Endometrium (tissue), 2 donors: ENCODE measurements around the gene ALG9.

ENCODE experiments used
- FAIRE-seq: peaks from 2 replicates; lab custom pipeline; 2012; peaks lifted over from hg19 to GRCh38; lab: Jason Lieb, UNC
- donor health status: control.
- donor health status: control.

Gene ALG9

DNA sequence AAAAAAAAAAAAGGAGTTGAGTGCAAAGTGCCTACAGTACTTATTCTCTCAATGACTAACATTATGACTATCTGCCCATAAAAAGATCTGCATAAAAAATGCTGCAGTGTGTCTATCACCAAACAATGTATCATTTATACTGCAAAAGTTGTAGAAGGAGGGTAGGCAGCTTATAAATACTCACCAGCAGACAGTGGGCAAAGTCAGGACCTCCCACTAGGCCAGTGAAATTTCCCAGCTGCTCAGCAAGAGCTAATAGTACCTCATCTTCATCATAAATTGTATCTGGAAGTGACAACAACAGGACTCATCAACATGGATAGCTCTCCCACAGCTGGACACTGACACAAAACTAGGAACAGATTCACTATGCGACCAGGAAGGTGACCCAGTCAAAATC is 106.8 kb downstream of the ALG9 start:
- no peak for FAIRE-seq

- FAIRE-seq: no peak
Measured at GRCh38 chr11:111762981-111763643, 108.3 kb downstream of the ALG9 start.

- no peak for FAIRE-seq
Measured at GRCh38 chr11:111762526-111762925, 108.9 kb downstream of the ALG9 start.

GRCh38 chr11:111761036-111761435 is 110.3 kb downstream of the ALG9 start:
- no peak for FAIRE-seq

DNA sequence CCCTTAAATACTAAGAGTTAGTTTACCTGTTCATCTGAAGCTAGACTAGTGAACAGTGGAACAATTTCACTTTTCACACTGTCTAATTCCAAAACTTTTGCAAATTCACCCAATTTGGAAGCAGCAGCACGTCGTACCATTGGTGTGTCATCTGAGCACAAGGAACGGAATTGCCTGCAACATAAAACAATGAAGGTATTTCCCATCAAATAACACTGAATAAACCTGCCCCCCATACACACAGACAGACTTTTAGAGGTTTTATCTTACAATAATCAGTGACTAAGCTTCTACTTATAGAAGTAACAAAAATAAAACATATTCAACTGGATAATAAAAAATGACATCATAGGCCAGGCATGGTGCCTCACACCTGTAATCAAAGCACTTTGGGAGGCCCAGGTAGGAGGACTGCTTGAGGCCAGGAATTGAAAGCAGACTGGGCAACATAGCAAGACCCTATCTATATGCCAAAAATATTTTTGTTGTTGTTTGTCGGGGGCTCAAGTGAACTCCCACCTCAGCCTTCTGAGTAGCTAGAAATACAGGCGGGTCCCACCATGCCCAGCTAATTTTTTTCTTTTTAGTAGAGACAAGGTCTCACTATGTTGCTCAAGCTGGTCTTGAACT is 111.5 kb downstream of the ALG9 start:
- no peak for FAIRE-seq

DNA sequence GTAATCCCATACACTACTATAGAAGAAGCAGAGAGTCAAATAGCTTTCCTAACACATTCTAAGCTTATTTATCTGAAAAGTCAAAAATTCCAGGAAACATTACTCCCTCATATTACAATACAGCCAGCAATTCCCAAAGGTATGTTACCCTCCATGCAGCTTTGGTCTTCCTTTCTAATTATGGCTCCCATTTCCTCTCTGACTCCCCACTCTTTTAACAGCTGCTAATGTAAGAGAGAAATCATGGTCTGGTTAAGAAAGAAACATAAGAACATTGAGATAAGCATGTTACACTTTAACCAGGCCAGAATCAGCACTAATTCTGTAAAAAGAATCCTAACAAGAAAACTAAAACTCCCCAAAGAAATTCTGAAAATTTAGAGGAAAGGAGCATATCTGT is 112.0 kb downstream of the ALG9 start:
- no peak for FAIRE-seq

DNA sequence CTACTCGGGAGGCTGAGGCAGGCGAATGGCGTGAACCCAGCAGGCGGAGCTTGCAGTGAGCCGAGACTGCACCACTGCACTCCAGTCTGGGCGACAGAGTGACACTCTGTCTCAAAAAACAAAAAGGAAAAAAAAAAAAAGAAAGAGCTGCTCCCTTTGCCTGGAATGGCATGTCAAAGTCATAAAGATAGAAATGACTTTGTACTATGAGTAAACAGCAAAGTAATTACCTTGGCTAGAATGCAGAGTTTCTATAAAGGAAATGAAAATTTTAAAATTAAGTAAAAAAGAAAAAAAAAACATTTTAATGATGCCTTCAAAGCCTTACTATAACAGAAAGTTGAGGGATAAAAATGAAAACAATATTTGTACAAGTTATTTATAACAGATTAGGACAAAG is 115.3 kb downstream of the ALG9 start:
- FAIRE-seq: no peak

DNA sequence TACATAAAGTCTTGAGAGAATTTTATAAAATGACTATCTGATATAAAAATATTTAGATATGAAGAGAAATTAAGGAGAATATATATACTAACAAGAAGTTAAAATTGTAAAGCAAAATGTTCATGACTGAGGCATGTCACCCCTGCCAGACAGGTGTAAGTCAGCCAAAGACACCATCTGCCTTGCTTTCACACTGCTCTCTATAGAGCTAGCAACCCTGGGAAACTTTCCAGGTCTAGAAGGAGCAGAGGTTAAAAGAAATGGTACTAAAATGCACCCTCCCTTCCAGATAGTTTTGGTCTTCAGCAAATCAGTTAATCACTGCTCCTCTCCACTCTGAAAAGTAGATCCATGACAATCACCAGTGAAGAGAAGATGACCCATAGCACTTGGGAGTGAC is 121.7 kb downstream of the ALG9 start:
- no peak for FAIRE-seq

- FAIRE-seq: no peak
Measured at GRCh38 chr11:111748035-111748804, 123.2 kb downstream of the ALG9 start.

DNA sequence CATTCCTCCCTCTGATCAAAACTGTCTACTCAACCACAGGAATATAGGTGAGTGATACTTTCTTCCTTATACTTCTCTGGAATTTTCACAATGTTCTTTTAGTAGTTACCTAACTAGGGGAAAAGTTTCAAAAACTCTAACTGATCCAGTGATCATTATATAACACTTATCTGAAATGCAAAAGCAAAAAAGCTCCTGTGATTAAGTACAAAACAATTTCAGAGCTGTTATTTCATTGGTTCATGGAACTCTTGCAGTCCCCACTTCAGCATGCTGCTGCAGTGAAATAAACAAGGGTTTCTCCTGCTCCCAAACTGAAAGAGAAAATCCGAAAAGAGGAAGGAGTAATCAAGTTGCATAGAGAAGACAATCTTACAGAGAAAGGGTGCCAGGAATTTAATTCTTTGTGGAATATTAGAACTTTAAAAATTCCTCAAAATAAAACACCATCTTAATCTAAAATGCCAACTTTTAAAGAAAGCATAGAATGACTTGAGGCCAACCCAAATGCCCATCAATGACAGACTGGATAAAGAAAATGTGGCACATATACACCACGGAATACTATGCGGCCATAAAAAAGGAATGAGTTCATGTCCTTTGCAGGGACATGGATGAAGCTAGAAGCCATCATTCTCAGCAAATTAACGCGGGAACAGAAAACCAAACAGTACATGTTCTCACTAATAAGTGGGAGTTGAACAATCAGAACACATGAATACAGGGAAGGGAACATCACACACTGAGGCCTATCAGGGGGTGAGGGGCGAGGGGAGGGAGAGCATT is 125.5 kb downstream of the ALG9 start:
- no peak for FAIRE-seq

DNA sequence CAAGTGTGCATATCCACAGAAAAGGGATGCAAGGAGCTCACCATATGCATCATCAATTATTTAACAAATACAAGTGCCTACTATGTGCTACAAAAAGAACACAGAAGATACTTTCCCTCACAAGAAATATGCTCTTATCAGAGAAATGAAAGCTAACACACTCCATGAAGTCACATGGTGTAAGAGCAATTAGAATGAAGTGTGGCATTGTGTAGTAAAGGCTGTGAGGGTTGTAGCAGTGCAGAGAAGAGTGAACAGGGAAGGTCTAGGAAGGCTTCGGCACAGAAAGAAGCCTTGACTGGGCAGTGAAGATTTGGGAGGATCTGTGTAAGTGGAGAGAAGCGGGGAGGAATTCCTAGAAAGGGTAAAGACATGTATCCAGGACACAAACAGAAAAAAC is 127.7 kb downstream of the ALG9 start:
- no peak for FAIRE-seq

GRCh38 chr11:111741751-111742150 is 129.6 kb downstream of the ALG9 start:
- FAIRE-seq: no peak

- no peak for FAIRE-seq
Measured at GRCh38 chr11:111739299-111739698, 132.1 kb downstream of the ALG9 start.

DNA sequence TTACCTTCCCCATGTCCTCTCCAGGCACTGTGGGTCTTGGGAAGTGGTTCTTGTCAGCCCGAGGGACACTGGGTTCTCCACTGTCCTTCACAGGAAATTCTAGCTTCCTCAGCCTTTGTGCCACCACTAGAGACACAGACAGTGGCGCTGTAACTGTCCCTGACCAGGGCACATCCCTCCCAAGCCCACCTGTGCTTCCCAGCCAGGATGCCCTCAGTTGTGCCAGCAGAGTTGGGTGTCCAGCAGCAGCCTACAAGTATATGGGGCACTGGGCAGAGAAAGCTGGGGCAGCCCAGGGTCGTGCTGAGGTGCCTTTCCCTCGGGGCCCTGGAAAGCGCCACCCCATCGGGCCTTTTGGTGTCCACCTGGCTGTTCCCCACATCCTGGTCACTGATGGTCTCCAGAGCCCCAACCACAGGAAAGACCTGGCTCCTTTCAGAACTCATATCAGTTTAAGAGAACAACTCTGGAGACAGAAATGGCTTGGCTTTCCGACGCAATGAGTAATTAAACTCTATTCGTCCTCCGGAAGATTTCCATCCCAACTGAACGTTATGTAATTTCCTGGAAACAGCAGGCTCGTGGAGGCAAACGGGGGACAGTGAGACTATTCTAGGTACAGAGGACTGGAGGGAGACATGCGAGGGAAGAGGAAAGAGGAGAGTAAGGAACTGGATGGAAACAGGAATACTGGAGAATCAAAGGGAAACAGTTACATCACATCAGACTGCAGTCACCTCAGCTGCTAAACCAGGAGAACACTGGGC is 133.8 kb downstream of the ALG9 start:
- FAIRE-seq: no peak

GRCh38 chr11:111736621-111737443 is 134.5 kb downstream of the ALG9 start:
- no peak for FAIRE-seq
